Body of pancreas (tissue), 4 donors: Measurements from ENCODE around the gene SMC5. TPM values are rescaled to one million over a fixed set of nuclear protein-coding genes. Genes with fewer than 3 reads are reported as not detected.
A peak's percentile ranks its signal among the peaks of the same experiment; 100 is the strongest.
"Not testable (repeated sequence)": the region's sequence is repeated elsewhere in the genome, so short reads cannot be mapped to it uniquely, and the experiment has no call there.

Source experiments
- ATAC-seq: fragments of 150-250 bp; one replicate; pipeline ENCODE4 v1.9.1; 2016
- DNase-seq, 4 donors: peaks; one replicate each; pipeline ENCODE4 v3.0.0-alpha.2; 2019
- H3K27ac ChIP-seq, 4 donors: fragments of 200-600 bp; sonication (generic); 1 replicate in 3 of 4; 2 replicates in 1 of 4; pipeline versions ENCODE4 v1.5.1 to v1.6.1; 2016 to 2019; ENCODE audit warnings: mild to moderate bottlenecking in 1 of 4, mixed read lengths in 1 of 4, moderate library complexity in 1 of 4
- H3K27me3 ChIP-seq, 2 donors: fragments of 200-600 bp; sonication (generic); one replicate each; pipeline ENCODE4 v1.6.0; 2016; ENCODE audit warnings: mild to moderate bottlenecking in 1 of 2
- H3K36me3 ChIP-seq, 2 donors: fragments of 200-600 bp; sonication (generic); replicated peaks in 1 of 2; 2 replicates each; pipeline ENCODE4 v1.5.1; 2016; ENCODE audit warnings: low read depth in 2 of 2; ENCODE audit not compliant: insufficient read depth in 1 of 2
- H3K4me1 ChIP-seq: fragments of 200-600 bp; sonication (generic); one replicate; pipeline ENCODE4 v1.6.0; 2016
- H3K4me3 ChIP-seq, 2 donors: fragments of 200-600 bp; sonication (generic); 1 replicate in 1 of 2; 2 replicates in 1 of 2; pipeline ENCODE4 v1.5.1; 2016 to 2019
- H3K9me3 ChIP-seq, 3 donors: fragments of 200-600 bp; sonication (generic); 1 replicate in 2 of 3; 2 replicates in 1 of 3; pipeline ENCODE4 v1.5.1; 2016
- CTCF ChIP-seq, 7 experiments: fragments of 450-650 bp in 4 of 7; fragments of 200-600 bp in 3 of 7; sonication (generic) in 3 of 7; IDR thresholded peaks; one replicate each; pipeline ENCODE4 v1.5.1; 2016 to 2019; ENCODE audit warnings: antibody characterized with exemption in 7 of 7
- POLR2A ChIP-seq, 3 donors: fragments of 450-650 bp; IDR thresholded peaks; one replicate each; pipeline ENCODE4 v1.6.1; 2016; ENCODE audit warnings: antibody characterized with exemption in 3 of 3, mild to moderate bottlenecking in 2 of 3
- WGBS, 2 donors: methylation state at CpG; one replicate each; pipeline ENCODE4 v1.1.5; 2017; 5-methylcytosine and 5-hydroxymethylcytosine counted together
- intact Hi-C: fragments of 100-400 bp; cut with DNase I; formaldehyde crosslinking; loops from one replicate; pipeline ENCODE4 v1.15.1; 2023
- total RNA-seq, 2 donors: library from RNA; depleted of rRNA; stranded (reverse); fragments of >200 nt; gene quantifications; one replicate each; pipeline ENCODE4 v1.1.0, GENCODE V29; 2016

The SMC5 gene
- total RNA-seq, 2 donors from 2014 or later: 27.2 to 27.4 TPM

DNA sequence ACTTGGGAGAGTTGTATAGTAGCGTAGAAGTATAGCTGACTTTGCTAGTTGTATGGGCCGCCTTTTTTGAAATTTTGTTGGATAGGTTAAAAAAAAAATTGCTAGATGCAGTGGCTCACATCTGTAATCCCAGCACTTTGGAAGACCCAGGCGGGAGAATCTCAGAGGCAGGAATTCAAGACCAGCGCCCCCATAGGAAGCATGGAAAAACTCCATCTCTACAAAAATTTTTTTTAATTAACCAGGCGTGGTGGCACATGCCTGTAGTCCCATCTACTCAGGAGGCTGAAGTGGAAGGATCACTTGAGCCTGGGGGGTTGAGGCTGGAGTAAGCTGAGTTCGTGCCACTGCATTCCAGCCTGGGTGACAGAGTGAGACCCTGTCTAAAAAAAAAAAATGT is 59.2 kb downstream of the SMC5 start:
- no peaks in the 10 kb centered on the region for H3K9me3 ChIP-seq
- intact Hi-C loops: no loop called here
- WGBS, 2 donors: 93% methylated on average over 6 of the region's 6 CpGs
- TF ChIP-seq CTCF (IDR thresholded peaks at IDR 0.05): no peak
- TF ChIP-seq POLR2A (IDR thresholded peaks at IDR 0.05): no peak
- no peaks in the 10 kb centered on the region for H3K27me3 ChIP-seq
- H3K4me3 ChIP-seq: no peak overlapping the region
- no peaks in the 10 kb centered on the region for H3K4me1 ChIP-seq
- H3K27ac ChIP-seq: no peak overlapping the region
- DNase-seq: no peak
- peaks cover 0 to 8% of the 10 kb centered on the region in 2 donors for H3K36me3 ChIP-seq
- no peak for ATAC-seq

DNA sequence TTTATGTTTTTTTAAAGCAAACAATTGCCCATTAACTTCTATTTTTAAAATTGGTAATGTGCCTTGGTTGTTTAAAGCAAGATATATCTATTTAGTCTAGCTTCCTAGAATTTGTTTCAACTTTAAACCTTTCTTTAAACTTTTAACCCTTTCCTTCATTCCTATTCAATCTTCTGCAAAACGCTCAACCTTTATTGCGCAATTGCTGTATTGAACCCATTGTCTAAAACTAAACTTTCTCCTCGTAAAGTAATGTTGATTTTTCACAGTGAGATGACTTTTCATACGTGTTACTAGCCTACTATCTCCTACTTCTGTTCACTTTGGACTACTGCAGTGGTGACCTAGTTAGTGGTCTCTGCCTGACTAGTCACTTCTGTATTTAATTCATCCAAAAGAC is 63.3 kb downstream of the SMC5 start:
- ATAC-seq: no peak
- H3K36me3 ChIP-seq: peaks cover 0 to 16% of the 10 kb centered on the region in 2 donors
- no peak overlapping the region for H3K27ac ChIP-seq
- no peaks in the 10 kb centered on the region for H3K9me3 ChIP-seq
- TF ChIP-seq POLR2A (IDR thresholded peaks at IDR 0.05) (no peak), CTCF (IDR thresholded peaks at IDR 0.05) (no peak)
- no peak overlapping the region for H3K4me3 ChIP-seq
- no peaks in the 10 kb centered on the region for H3K4me1 ChIP-seq
- no peaks in the 10 kb centered on the region for H3K27me3 ChIP-seq
- intact Hi-C loops: loop anchor here (10.0 kb wide), 1 partner anchor 73 kb away; no protein-coding TSS in a partner anchor
- 79 to 84% methylated on average over 4 of the region's 4 CpGs for WGBS, 2 donors
- no peak for DNase-seq

DNA sequence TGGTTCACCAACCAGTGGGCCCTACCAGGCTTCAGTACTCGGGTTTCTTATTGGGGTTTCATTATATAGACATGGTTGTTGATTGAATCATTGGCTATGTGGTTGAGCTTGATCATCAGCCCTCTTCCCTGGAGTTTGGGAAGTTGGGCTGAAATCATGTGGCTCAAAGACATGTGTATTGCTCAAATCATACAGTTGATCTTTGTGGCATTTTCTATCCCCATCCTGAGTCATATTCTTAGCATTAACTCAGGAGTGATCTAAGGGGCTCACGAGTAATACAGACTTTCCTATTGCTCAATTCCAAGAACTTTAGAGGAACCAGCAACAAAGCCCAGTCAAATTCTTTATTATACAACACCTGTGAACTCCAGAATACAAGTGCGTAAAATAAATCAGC is 66.2 kb downstream of the SMC5 start:
- Histone ChIP-seq H3K27me3 (no peaks in the 10 kb centered on the region), H3K9me3 (no peaks in the 10 kb centered on the region), H3K27ac (no peak overlapping the region), H3K4me1 (no peaks in the 10 kb centered on the region), H3K36me3 (peaks cover 0 to 21% of the 10 kb centered on the region in 2 donors), H3K4me3 (no peak overlapping the region)
- TF ChIP-seq CTCF (IDR thresholded peaks at IDR 0.05): no peak
- no peak for ATAC-seq
- intact Hi-C loops: loop anchor here (10.0 kb wide), 1 partner anchor 70 kb away; no protein-coding TSS in a partner anchor
- no peak for DNase-seq
- 87 to 94% methylated on average over 3 of the region's 3 CpGs for WGBS, 2 donors

DNA sequence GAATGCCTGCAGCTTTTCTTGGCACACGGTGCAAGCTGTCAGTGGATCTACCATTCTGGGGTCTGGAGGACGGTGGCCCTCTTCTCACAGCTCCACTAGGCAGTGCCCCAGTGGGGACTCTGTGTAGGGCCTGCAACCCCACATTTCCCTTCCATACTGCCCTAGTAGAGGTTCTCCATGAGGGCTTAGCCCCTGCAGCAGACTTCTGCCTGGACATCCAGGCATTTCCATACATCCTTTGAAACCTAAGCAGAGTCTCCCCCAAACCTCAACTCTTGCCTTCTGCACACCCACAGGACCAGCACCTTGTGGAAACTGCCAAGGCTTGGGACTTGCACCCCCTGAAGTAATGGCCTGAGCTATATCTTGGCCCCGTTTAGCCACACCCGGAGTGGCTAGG is 69.8 kb downstream of the SMC5 start:
- not testable (repeated sequence) for ATAC-seq, H3K27ac ChIP-seq, H3K4me1 ChIP-seq, H3K27me3 ChIP-seq, H3K4me3 ChIP-seq, H3K9me3 ChIP-seq, DNase-seq
- 95 to 96% methylated on average over 4 of the region's 4 CpGs for WGBS, 2 donors
- H3K36me3 ChIP-seq: peaks cover 0 to 22% of the 10 kb centered on the region in 2 donors
- intact Hi-C loops: loop anchor here (10.0 kb wide), 1 partner anchor 66 kb away; no protein-coding TSS in a partner anchor

- H3K27ac ChIP-seq: no peak overlapping the region
- no peak for ATAC-seq
- intact Hi-C loops: loop anchor here (10.0 kb wide), 1 partner anchor 64 kb away; no protein-coding TSS in a partner anchor
- H3K4me1 ChIP-seq: no peaks in the 10 kb centered on the region
- H3K27me3 ChIP-seq: no peaks in the 10 kb centered on the region
- no peak for DNase-seq
- 0 to 2% methylated on average over 1 of the region's 1 CpG for WGBS, 2 donors
- H3K9me3 ChIP-seq: no peaks in the 10 kb centered on the region
- no peak overlapping the region for H3K4me3 ChIP-seq
- H3K36me3 ChIP-seq: no peaks in the 10 kb centered on the region
- peak in 6 of 7 experiments; percentile 31 to 63 (median 54) for TF ChIP-seq CTCF (IDR thresholded peaks at IDR 0.05)
- TF ChIP-seq POLR2A (IDR thresholded peaks at IDR 0.05): no peak
These were observed 81.8 kb downstream of the SMC5 start for GRCh38 chr9:70340572-70340971.
